Neural cell (in vitro differentiated cells): Measurements from ENCODE around the gene DIS3. TPM values are rescaled to one million over a fixed set of nuclear protein-coding genes. Genes with fewer than 3 reads are reported as not detected.
A peak's percentile ranks its signal among the peaks of the same experiment; 100 is the strongest.
"Not testable (repeated sequence)": the region's sequence is repeated elsewhere in the genome, so short reads cannot be mapped to it uniquely, and the experiment has no call there.

Experiments used
- H2AFZ ChIP-seq: fragments of 200-600, 300-800 bp; sonication (generic), shearing (Covaris generic); 2 replicates; pipeline ENCODE4 v1.6.0; 2014; ENCODE audit warnings: low read depth, mild to moderate bottlenecking, antibody characterized with exemption, low read length, moderate library complexity
- H3F3A ChIP-seq: fragments of 200-600 bp; shearing (Covaris generic); 2 replicates; pipeline ENCODE4 v1.6.1; 2016; ENCODE audit warnings: mild to moderate bottlenecking, moderate library complexity, mixed read lengths, antibody characterized with exemption, low read length; ENCODE audit not compliant: insufficient read depth, poor library complexity, severe bottlenecking
- H3K27ac ChIP-seq: fragments of 200-600, 300-800 bp; sonication (generic), shearing (Covaris generic); 2 replicates; pipeline ENCODE4 v1.5.1; 2014; ENCODE audit warnings: mild to moderate bottlenecking, low read length, moderate library complexity
- H3K27me3 ChIP-seq: fragments of 300-800, 200-600 bp; sonication (generic), shearing (Covaris generic); 2 replicates; pipeline ENCODE4 v1.6.0; 2014; ENCODE audit warnings: mild to moderate bottlenecking, low read depth, low read length, moderate library complexity; ENCODE audit not compliant: insufficient read depth
- H3K36me3 ChIP-seq: fragments of 300-800, 200-600 bp; sonication (generic), shearing (Covaris generic); 2 replicates; pipeline ENCODE4 v1.5.1; 2014; ENCODE audit warnings: mild to moderate bottlenecking, antibody characterized with exemption, low read length, moderate library complexity; ENCODE audit not compliant: insufficient read depth
- H3K4me2 ChIP-seq: fragments of 300-800, 200-600 bp; sonication (generic), shearing (Covaris generic); 2 replicates; pipeline ENCODE4 v1.6.0; 2014; ENCODE audit warnings: mild to moderate bottlenecking, low read length
- H3K4me3 ChIP-seq: fragments of 300-800, 200-600 bp; sonication (generic), shearing (Covaris generic); 2 replicates; pipeline ENCODE4 v1.5.1; 2014; ENCODE audit warnings: mild to moderate bottlenecking, low read length, moderate library complexity
- H3K79me2 ChIP-seq: fragments of 200-600 bp; shearing (Covaris generic); replicated peaks from 2 replicates; pipeline ENCODE4 v1.6.0; 2014; ENCODE audit warnings: mild to moderate bottlenecking, low read length, moderate library complexity; ENCODE audit not compliant: insufficient read depth
- H3K9ac ChIP-seq: fragments of 300-800, 200-600 bp; sonication (generic), shearing (Covaris generic); 2 replicates; pipeline ENCODE4 v1.6.1; 2016; ENCODE audit warnings: mild to moderate bottlenecking, low read length, mixed read lengths
- H3K9me2 ChIP-seq: fragments of 200-600 bp; shearing (Covaris generic); 2 replicates; pipeline ENCODE4 v1.6.1; 2016; ENCODE audit warnings: mild to moderate bottlenecking, low read length, mixed read lengths; ENCODE audit not compliant: insufficient read depth
- H3K9me3 ChIP-seq: fragments of 200-600, 300-800 bp; sonication (generic), shearing (Covaris generic); 2 replicates; pipeline ENCODE4 v1.6.1; 2016; ENCODE audit warnings: mild to moderate bottlenecking, mixed run types, low read length, moderate library complexity, mixed read lengths
- H4K20me1 ChIP-seq: fragments of 200-600 bp; shearing (Covaris generic); 2 replicates; pipeline ENCODE4 v1.6.1; 2016; ENCODE audit warnings: mild to moderate bottlenecking, mixed run types; ENCODE audit not compliant: insufficient read depth
- CTCF ChIP-seq: fragments of 450-650 bp; IDR thresholded peaks from 2 replicates; pipeline ENCODE4 v1.5.1; 2014; ENCODE audit warnings: antibody characterized with exemption, mild to moderate bottlenecking, moderate library complexity; ENCODE audit not compliant: poor library complexity, severe bottlenecking
- EP300 ChIP-seq: fragments of 450-650 bp; conservative IDR thresholded peaks from 2 replicates; pipeline ENCODE4 v1.6.1; 2014; ENCODE audit warnings: antibody characterized with exemption, mild to moderate bottlenecking, moderate library complexity; ENCODE audit not compliant: poor library complexity, severe bottlenecking
- EZH2 ChIP-seq: fragments of 200-600, 300-800 bp; shearing (Covaris generic), sonication (generic); IDR thresholded peaks from 2 replicates; pipeline ENCODE4 v1.6.1; 2014; ENCODE audit warnings: antibody characterized with exemption, low read length, borderline replicate concordance, mild to moderate bottlenecking; ENCODE audit not compliant: insufficient read depth, poor library complexity, severe bottlenecking
- MXI1 ChIP-seq: fragments of 450-650 bp; conservative IDR thresholded peaks from 2 replicates; pipeline ENCODE4 v1.6.1; 2014; ENCODE audit warnings: antibody characterized with exemption, mild to moderate bottlenecking; ENCODE audit not compliant: poor library complexity, severe bottlenecking
- POLR2AphosphoS5 ChIP-seq: IDR thresholded peaks from 2 replicates; pipeline ENCODE4 v1.6.1; 2012
- RAD21 ChIP-seq: fragments of 450-650 bp; conservative IDR thresholded peaks from 2 replicates; pipeline ENCODE4 v1.6.1; 2014; ENCODE audit warnings: antibody characterized with exemption, mild to moderate bottlenecking, moderate library complexity
- REST ChIP-seq: IDR thresholded peaks from 2 replicates; pipeline ENCODE4 v1.6.1; 2012; ENCODE audit warnings: borderline replicate concordance
- SMC3 ChIP-seq: fragments of 450-650 bp; conservative IDR thresholded peaks from 2 replicates; pipeline ENCODE4 v1.6.1; 2014; ENCODE audit warnings: antibody characterized with exemption, mild to moderate bottlenecking, moderate library complexity; ENCODE audit not compliant: poor library complexity
- TAF1 ChIP-seq: IDR thresholded peaks from 2 replicates; pipeline ENCODE4 v1.6.1; 2012; ENCODE audit warnings: low read depth
- polyA plus RNA-seq: library from polyadenylated mRNA; depleted of rRNA; stranded (reverse); fragments of >200 nt; gene quantifications from 2 replicates; pipeline ENCODE4 v1.2.3, GENCODE V29; 2014

DIS3 gene
- polyA plus RNA-seq, 1 donor from 2014 or later = 46.3 TPM

- no peak for TF ChIP-seq MXI1
These were observed 7.1 kb upstream of the DIS3 start (continued) for GRCh38 chr13:72788831-72789230.

- H3K9me3 ChIP-seq, H3K4me2 ChIP-seq, H3K27me3 ChIP-seq, H3K9ac ChIP-seq, H3F3A ChIP-seq, H4K20me1 ChIP-seq, H3K36me3 ChIP-seq, H3K27ac ChIP-seq, H2AFZ ChIP-seq, H3K9me2 ChIP-seq: not testable (repeated sequence)
- Histone ChIP-seq H3K79me2 (peaks cover 82% of the 10 kb centered on the region), H3K4me3 (peak overlapping the region; percentile 48)
These were observed 3.0 kb upstream of the DIS3 start for GRCh38 chr13:72784679-72785078.

GRCh38 chr13:72782717-72783116 is 1.0 kb upstream of the DIS3 start:
- Histone ChIP-seq H3K9ac (peak overlapping the region; percentile 85), H3K9me3 (no peaks in the 10 kb centered on the region), H3K27me3 (no peaks in the 10 kb centered on the region), H3K36me3 (peaks cover 9% of the 10 kb centered on the region), H3K79me2 (peaks cover 84% of the 10 kb centered on the region), H3F3A (peaks cover 5% of the 10 kb centered on the region), H4K20me1 (no peaks in the 10 kb centered on the region), H3K9me2 (no peaks in the 10 kb centered on the region), H3K27ac (peak overlapping the region; percentile 86), H2AFZ (peak overlapping the region; percentile 90), H3K4me3 (peak overlapping the region; percentile 92), H3K4me2 (peak overlapping the region; percentile 85)
- TF ChIP-seq MXI1 (no peak), TAF1 (no peak), SMC3 (no peak), RAD21 (no peak), POLR2AphosphoS5 (no peak), EZH2 (no peak)

GRCh38 chr13:72774019-72774418 is 7.7 kb downstream of the DIS3 start:
- H3K4me2 ChIP-seq = no peak overlapping the region
- no peaks in the 10 kb centered on the region for H3K9me2 ChIP-seq
- no peak overlapping the region for H2AFZ ChIP-seq
- peaks cover 4% of the 10 kb centered on the region for H3K79me2 ChIP-seq
- H3K27ac ChIP-seq = no peak overlapping the region
- no peaks in the 10 kb centered on the region for H3F3A ChIP-seq
- no peaks in the 10 kb centered on the region for H3K9me3 ChIP-seq
- H3K27me3 ChIP-seq = no peaks in the 10 kb centered on the region
- peaks cover 17% of the 10 kb centered on the region for H3K36me3 ChIP-seq
- no peak overlapping the region for H3K4me3 ChIP-seq
- no peak overlapping the region for H3K9ac ChIP-seq
- no peak for TF ChIP-seq SMC3
- TF ChIP-seq EP300 = no peak
- TF ChIP-seq REST = no peak
- no peak for TF ChIP-seq RAD21
- no peak for TF ChIP-seq TAF1
- TF ChIP-seq CTCF = no peak
- no peak for TF ChIP-seq EZH2
- no peaks in the 10 kb centered on the region for H4K20me1 ChIP-seq
